Stimulated activated naive B cell treated with anti-CD40 and anti-IgM and Interleukin-4, amounts not matched to agents 10 μg/mL and 1 μg/mL and 100 μg/mL, for 72 hours (primary cell): Measurements from ENCODE around the gene KRT75.

ENCODE experiments used
- ATAC-seq, 2 donors: fragments of 150-1000 bp; cut with Tn5 transposase; replicated peaks; 2 replicates each; pipeline ENCODE4 v1.10.0; 2021; ENCODE audit warnings: moderate library complexity in 1 of 2
- DNase-seq: peaks from one replicate; pipeline ENCODE4 v3.0.0; 2021
- H3K27ac Mint-ChIP-seq: one replicate; pipeline ENCODE4 v1.8.0; 2022; ENCODE audit warnings: mild to moderate bottlenecking, mixed read lengths
- H3K27me3 Mint-ChIP-seq, 2 donors: one replicate each; pipeline ENCODE4 v1.8.0; 2022; ENCODE audit warnings: mixed read lengths in 2 of 2
- H3K36me3 Mint-ChIP-seq, 2 donors: one replicate each; pipeline ENCODE4 v1.8.0; 2022; ENCODE audit warnings: mixed read lengths in 2 of 2, mild to moderate bottlenecking in 1 of 2
- H3K4me1 Mint-ChIP-seq, 2 donors: one replicate each; pipeline ENCODE4 v1.8.0; 2022; ENCODE audit warnings: mixed read lengths in 2 of 2, mild to moderate bottlenecking in 1 of 2
- H3K4me3 Mint-ChIP-seq, 2 donors: one replicate each; pipeline ENCODE4 v1.8.0; 2022; ENCODE audit warnings: mild to moderate bottlenecking in 2 of 2, mixed read lengths in 2 of 2, moderate library complexity in 1 of 2
- H3K9me3 Mint-ChIP-seq, 2 donors: one replicate each; pipeline ENCODE4 v1.8.0; 2022; ENCODE audit warnings: mixed read lengths in 2 of 2, mild to moderate bottlenecking in 1 of 2

Gene KRT75

DNA sequence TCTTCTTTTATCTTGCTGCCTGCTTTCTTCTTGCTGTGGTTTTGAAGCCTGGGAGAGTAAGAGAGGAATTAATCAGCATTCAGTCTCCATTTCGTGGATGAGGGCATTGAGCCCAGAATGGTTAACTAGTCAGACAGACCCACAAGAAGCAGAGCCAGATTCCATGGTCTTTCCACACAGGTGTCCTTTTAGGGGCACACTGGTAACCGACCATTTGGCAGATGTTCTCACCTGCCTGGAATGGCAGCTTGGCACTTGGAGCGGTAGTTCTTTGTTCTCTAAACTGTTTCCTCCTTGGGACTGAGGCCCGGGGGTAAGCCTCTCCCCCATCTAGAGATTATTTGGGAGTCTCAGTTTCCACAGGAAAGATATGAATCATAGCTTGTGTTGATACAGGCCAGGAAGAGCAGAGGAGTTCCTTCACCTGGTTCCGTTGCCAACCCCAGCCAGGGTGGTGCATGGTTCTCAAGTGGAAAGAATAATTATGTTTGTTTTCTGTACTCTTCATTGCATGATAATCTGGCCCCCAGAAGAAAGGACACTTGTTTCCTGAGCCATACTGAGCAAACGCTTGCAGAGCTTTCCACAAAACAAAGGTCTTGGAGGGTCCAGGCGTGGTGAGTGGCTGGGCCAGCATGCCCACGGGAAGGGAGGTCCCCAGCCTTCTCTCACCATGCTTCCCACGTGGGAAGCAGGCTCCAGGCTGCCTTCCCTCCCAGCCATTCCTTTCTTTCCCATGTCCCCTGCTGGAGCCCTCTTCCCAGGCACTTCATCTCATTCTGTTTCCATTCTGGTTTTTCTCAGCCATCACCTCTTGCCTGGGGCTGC is 2.0 kb upstream of the KRT75 start:
- H3K27me3 Mint-ChIP-seq, result peaks cover 13 to 21% of the 10 kb centered on the region in 2 donors
- H3K4me1 Mint-ChIP-seq, result no peaks in the 10 kb centered on the region
- H3K27ac Mint-ChIP-seq, result peak overlapping the region; percentile 1
- no peak overlapping the region for H3K4me3 Mint-ChIP-seq
- no peaks in the 10 kb centered on the region for H3K9me3 Mint-ChIP-seq
- H3K36me3 Mint-ChIP-seq, result no peaks in the 10 kb centered on the region
- ATAC-seq (no peak), DNase-seq (no peak)

DNA sequence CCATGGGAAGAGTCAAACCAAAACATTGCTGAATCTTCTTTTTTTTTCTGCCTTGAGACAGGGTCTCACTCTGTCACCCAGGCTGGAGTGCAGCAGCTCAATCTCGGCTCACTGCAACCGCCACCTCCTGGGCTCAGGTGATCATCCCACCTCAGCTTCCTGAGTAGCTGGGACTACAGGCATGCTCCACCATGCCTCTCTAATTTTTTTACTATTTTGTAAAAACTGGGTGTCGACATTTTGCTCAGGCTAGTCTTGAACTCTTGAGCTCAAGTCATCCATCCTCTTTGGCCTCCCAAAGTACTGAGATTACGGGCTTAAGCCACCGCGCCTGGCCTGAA is 1.5 kb upstream of the KRT75 start:
- no peak overlapping the region for H3K4me3 Mint-ChIP-seq
- peaks cover 15 to 16% of the 10 kb centered on the region in 2 donors for H3K27me3 Mint-ChIP-seq
- H3K9me3 Mint-ChIP-seq, result no peaks in the 10 kb centered on the region
- DNase-seq (no peak), ATAC-seq (no peak)
- H3K4me1 Mint-ChIP-seq, result no peaks in the 10 kb centered on the region
- H3K27ac Mint-ChIP-seq, result no peak overlapping the region
- H3K36me3 Mint-ChIP-seq, result no peaks in the 10 kb centered on the region

DNA sequence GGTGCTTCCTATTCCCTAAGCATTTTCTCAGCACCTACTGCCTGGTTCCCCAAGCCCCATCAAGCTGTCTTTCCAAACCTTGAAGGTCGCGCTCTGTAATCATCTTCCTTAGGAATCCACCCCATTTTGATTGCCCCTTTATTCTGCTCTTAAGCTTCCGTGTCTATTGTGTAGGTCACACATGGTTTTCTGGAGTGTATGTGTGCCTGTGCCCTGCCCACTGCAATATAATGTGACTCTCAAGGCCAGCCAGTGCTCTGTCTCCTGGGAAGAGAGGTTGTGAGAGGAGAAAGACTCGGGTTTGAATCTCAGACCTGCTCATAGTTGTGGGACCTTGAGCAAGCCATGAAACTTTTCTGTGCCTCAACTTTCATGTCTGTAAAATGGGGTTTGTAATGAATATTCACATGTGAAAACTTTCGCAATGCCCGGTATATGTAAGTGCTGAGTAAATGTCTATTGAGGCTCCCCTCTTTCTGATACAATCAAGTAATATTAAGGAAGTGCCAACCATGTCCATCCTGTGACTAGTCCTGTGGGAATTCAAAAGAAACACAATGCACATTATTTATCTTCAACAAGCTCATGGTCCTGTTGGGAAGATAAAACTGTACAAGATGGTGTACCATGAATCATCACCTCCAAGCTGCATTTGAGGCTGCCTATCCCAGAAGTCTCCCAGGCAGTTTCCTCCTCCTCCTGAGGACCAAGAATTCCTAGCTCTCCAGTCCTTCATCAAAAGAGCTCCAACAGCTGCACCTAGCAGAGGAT is 774 bp upstream of the KRT75 start:
- H3K27me3 Mint-ChIP-seq, result peaks cover 18 to 19% of the 10 kb centered on the region in 2 donors
- no peaks in the 10 kb centered on the region for H3K36me3 Mint-ChIP-seq
- no peak overlapping the region for H3K27ac Mint-ChIP-seq
- DNase-seq (no peak), ATAC-seq (no peak)
- no peaks in the 10 kb centered on the region for H3K9me3 Mint-ChIP-seq
- H3K4me1 Mint-ChIP-seq, result no peaks in the 10 kb centered on the region
- no peak overlapping the region for H3K4me3 Mint-ChIP-seq

DNA sequence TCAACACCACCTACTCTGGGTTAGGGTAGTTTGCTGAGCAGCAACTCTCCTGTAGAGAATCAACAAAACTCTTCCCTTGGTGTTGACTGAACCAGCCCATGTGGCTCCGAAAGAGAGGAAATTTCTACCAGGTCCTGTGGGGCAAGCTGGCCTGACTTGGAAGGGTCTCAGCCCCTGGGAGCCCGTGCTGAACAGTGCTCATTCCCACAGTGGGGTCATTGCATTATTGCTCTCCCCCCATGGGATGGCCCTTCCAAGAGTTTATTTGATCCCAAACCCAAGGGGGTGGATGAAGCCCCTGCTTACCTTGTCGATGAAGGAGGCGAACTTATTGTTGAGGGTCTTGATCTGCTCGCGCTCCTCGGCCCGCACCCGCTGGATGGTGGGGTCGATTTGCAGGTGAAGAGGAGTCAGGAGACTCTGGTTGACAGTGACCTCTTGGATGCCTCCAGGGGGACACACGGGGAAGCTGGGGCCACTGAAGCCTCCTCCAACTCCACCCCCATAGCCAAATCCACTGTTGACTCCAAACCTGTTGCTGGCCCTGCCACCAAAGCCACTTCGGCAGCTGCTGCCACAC is 580 bp downstream of the KRT75 start:
- H3K27me3 Mint-ChIP-seq, result peaks cover 18 to 24% of the 10 kb centered on the region in 2 donors
- no peaks in the 10 kb centered on the region for H3K4me1 Mint-ChIP-seq
- H3K9me3 Mint-ChIP-seq, result no peaks in the 10 kb centered on the region
- no peak for ATAC-seq
- H3K4me3 Mint-ChIP-seq, result no peak overlapping the region
- H3K27ac Mint-ChIP-seq, result no peak overlapping the region
- H3K36me3 Mint-ChIP-seq, result no peaks in the 10 kb centered on the region
- DNase-seq, result no peak

DNA sequence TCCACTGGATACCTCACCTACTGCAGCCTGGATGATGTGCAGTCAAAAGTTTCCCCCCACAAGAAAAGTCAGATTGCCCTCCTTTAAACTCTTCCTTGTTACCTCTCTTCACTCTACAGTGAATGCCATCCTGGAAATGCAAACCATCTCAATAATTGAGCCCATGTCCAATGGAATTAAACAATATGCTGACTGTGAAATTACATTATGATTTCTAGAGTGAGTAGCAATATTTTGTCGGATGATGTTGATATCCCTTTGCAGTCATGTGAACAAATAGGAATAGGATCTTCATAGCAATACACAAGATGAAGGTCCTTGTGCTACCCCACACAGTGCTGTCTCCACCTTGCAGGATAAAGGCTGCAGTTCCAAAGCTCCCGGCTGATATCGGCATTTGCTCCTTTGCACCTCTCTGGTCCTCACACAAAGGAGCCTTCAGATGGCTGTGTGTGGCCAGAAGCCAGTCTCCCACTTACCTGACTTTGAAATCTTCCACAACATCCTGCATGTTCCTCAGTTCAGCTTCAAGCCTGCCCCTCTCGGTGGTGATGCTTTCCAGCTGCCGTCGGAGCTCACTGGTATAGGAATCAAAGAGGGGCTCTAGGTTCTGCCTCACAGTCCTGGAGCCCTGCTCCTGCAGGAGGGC is 1.5 kb downstream of the KRT75 start:
- DNase-seq, result no peak
- Mint-ChIP-seq H3K4me3 (no peak overlapping the region), H3K9me3 (no peaks in the 10 kb centered on the region), H3K27ac (no peak overlapping the region), H3K36me3 (no peaks in the 10 kb centered on the region), H3K27me3 (peaks cover 22 to 28% of the 10 kb centered on the region in 2 donors), H3K4me1 (no peaks in the 10 kb centered on the region)
- no peak for ATAC-seq

DNA sequence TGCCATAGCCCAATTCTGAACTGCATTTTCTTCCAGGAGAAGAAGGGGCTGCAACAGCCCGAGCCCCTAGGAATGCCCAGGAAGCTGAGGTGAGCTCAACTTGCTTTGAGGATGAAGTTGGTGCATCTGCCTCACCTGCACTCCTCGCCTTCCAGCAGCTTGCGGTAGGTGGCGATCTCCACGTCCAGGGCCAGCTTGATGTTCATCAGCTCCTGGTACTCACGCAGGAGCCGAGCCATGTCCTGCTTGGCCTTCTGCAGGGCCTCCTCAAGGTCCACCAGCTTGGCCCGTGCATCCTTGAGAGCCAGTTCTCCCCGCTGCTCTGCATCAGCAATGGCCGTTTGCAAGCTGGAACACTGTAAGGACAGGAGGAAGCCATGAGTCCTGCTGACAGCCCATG is 6.0 kb downstream of the KRT75 start:
- no peak for ATAC-seq
- H3K36me3 Mint-ChIP-seq, result no peaks in the 10 kb centered on the region
- H3K9me3 Mint-ChIP-seq, result no peaks in the 10 kb centered on the region
- H3K4me3 Mint-ChIP-seq, result no peak overlapping the region
- peaks cover 29 to 45% of the 10 kb centered on the region in 2 donors for H3K27me3 Mint-ChIP-seq
- no peak overlapping the region for H3K27ac Mint-ChIP-seq
- no peaks in the 10 kb centered on the region for H3K4me1 Mint-ChIP-seq
- no peak for DNase-seq

DNA sequence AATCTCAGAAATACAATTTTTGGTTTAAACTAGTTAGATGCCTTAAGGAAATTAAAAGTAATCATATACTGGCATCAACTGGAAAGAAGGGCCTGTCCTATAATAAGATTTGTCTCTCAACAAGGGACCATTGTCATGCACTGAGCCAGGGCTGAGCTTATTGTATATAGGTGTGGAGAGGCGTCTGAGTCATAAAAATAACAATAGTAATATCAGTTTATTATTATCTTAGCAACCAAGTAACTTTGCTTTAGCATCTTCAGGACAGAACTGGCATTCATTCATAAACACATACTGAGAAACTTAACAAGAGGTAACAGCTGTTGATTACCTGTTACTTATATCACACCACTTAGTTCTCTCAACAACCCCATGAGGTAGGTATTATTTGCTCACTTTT is 7.1 kb downstream of the KRT75 start:
- Mint-ChIP-seq H3K27me3 (peaks cover 31 to 46% of the 10 kb centered on the region in 2 donors), H3K4me1 (no peaks in the 10 kb centered on the region), H3K9me3 (no peaks in the 10 kb centered on the region), H3K27ac (no peak overlapping the region), H3K4me3 (no peak overlapping the region), H3K36me3 (no peaks in the 10 kb centered on the region)
- ATAC-seq, result no peak
- no peak for DNase-seq

DNA sequence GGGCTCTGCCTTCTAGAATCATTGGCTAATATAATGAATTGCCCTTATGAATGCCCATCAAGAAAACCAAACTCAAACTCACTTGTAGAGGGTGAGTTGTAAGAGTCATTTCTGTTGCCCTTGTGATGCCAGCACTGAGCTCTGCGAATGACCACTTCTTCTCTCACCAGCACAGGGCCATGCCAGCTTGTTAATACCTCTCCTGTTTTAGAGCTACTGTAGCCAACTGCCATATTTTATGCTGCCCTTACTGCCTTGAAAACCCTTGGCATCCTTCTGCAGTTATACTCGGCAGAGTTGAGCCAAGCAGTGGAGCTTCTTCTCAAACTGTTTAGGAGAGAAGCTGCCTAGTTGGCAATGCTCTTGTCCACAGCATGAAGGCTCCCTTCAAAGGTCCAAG is 8.1 kb downstream of the KRT75 start:
- H3K27ac Mint-ChIP-seq, result no peak overlapping the region
- peaks cover 31 to 39% of the 10 kb centered on the region in 2 donors for H3K27me3 Mint-ChIP-seq
- H3K4me1 Mint-ChIP-seq, result no peaks in the 10 kb centered on the region
- no peaks in the 10 kb centered on the region for H3K36me3 Mint-ChIP-seq
- ATAC-seq (no peak), DNase-seq (no peak)
- no peak overlapping the region for H3K4me3 Mint-ChIP-seq
- H3K9me3 Mint-ChIP-seq, result no peaks in the 10 kb centered on the region

DNA sequence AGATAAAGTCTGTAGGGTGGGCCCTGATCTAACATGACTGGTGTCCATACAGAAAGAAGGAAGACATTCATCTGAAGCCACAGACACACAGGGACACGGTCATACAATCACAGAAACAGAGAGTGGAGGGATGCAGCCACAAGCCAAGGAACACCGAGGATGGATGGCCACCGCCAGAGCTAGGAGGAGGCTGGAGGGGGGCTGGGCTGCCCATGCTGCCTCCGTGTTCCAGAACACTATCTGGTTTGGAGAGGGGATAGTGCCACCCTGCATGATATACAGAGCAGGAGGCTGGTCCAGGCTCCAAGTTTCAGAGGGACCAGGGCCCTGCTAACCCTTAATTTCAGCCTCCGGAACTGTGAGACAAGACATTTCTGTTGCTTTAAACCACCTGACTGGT is 8.7 kb downstream of the KRT75 start:
- Mint-ChIP-seq H3K36me3 (no peaks in the 10 kb centered on the region), H3K27me3 (peaks cover 31 to 34% of the 10 kb centered on the region in 2 donors)
- no peak for DNase-seq

DNA sequence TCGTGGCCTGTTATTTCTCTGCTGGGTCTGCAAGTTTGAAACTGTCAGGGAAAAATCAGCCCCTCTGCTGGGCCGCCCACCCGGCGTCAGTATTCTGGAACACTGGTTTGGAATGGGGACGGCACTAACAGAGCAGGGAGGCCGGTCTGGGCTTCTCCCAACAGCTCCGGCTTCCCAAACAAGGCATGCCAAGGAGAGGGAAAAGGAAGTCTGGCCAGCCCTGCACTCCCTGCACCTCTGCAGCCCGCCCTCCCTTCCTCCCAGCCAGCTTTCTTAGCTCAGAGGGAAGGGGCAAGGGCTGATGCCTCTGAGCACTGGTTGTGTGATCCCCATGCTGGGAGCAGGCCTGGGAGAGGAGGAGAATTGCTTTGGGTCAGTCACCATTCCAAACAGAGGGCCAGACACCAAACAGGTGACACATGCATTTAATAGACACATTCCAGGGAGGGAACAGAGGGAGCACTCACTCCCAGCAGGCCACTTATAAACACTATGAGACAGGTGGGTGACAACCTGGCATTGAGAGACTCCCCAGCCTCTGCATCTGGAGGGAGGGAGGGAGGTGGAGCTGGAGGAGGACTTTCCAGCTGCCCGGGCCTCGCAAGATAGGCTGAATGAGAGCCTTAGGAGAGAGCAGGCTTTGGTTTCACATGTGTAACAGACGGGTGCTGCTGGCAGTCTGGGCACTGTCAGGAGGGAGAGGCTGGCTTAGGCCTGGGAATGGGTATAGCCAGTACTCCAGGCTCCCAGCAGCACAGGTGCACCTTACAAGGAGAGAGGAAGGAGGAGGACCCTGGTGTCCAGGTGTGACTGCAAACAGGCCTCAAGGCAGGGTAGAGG is 10.3 kb downstream of the KRT75 start:
- peaks cover 32 to 39% of the 10 kb centered on the region in 2 donors for H3K27me3 Mint-ChIP-seq
- H3K27ac Mint-ChIP-seq, result no peak overlapping the region
- no peaks in the 10 kb centered on the region for H3K9me3 Mint-ChIP-seq
- peaks cover 0 to 8% of the 10 kb centered on the region in 2 donors for H3K4me1 Mint-ChIP-seq
- H3K4me3 Mint-ChIP-seq, result no peak overlapping the region
- ATAC-seq (no peak), DNase-seq (no peak)
- H3K36me3 Mint-ChIP-seq, result no peaks in the 10 kb centered on the region

More for the DNA sequence above, 8.7 kb downstream of the KRT75 start:
- no peaks in the 10 kb centered on the region for H3K9me3 Mint-ChIP-seq
- H3K4me1 Mint-ChIP-seq, result no peaks in the 10 kb centered on the region
- no peak overlapping the region for H3K27ac Mint-ChIP-seq
- ATAC-seq, result no peak
- H3K4me3 Mint-ChIP-seq, result no peak overlapping the region

DNA sequence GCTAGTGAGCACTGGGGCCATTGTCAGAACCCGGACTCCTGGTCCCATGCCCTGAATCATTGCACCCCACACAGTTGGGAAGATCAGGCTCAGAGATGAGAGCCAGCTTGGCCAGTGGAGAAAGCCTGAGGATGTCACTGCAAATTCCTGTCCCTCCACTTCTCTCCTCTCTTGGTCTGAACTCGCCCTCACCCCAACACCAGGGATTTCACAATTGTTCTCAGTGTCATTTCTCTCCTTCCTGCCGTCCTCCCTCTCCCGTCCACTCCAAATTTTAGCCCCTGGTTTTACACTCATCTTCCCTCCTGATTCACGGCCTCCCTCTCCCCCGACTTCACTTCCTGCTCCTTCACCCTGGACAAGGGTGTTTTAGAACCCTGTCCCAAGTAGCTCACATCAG is 11.1 kb downstream of the KRT75 start:
- Mint-ChIP-seq H3K36me3 (no peaks in the 10 kb centered on the region), H3K4me3 (no peak overlapping the region), H3K27me3 (peaks cover 25 to 32% of the 10 kb centered on the region in 2 donors), H3K27ac (no peak overlapping the region), H3K9me3 (no peaks in the 10 kb centered on the region), H3K4me1 (peaks cover 0 to 8% of the 10 kb centered on the region in 2 donors)
- ATAC-seq (no peak), DNase-seq (no peak)

DNA sequence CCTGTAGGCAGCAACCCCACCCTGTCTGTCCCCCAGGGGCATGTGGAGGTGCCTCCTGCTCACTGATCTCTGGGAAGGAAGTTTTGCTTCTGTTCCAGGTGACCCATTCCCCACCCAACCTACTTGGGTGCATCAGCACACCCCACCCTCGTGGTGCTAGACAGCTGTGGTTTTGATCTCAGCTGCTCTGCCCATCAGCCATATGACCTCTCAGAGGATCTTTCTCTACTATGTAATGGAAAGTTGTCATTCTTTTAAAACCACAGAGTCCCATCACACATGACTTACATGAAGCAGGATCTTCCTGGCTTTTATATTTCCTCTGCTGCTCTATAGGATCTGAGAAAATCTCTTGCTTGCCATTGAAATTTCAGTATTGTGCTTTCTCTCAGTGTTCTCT is 14.5 kb downstream of the KRT75 start:
- no peaks in the 10 kb centered on the region for H3K9me3 Mint-ChIP-seq
- H3K4me3 Mint-ChIP-seq, result no peak overlapping the region
- H3K36me3 Mint-ChIP-seq, result no peaks in the 10 kb centered on the region
- ATAC-seq (no peak), DNase-seq (no peak)
- H3K27ac Mint-ChIP-seq, result no peak overlapping the region
- peaks cover 33 to 39% of the 10 kb centered on the region in 2 donors for H3K27me3 Mint-ChIP-seq
- H3K4me1 Mint-ChIP-seq, result peaks cover 0 to 8% of the 10 kb centered on the region in 2 donors

DNA sequence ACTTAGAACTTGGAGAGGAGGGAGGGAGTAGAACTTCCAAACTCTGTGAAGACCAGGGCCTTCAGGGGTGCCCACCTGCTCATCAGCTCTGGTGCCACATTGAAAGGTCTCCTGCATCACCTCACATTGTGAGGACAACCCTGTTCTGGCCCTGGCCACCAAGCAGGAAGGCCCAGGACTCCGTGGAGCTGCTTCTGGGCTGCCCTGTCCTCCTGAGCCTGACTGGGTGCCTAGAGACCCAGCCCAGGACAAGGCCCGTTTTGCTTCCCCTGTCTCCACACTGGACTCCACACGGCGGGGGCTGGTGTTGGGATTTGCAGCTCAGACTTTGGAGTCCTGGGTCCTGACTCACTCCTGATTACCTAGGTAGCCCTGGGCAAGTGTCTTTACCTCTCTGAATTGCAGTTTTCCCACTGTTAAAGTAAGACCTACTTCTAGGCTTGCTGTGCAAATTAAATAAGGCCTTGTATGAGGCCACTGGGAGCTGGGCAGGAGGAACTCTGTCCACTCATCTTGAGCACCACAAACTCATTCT is 15.5 kb downstream of the KRT75 start:
- H3K4me3 Mint-ChIP-seq, result no peak overlapping the region
- no peaks in the 10 kb centered on the region for H3K9me3 Mint-ChIP-seq
- H3K27me3 Mint-ChIP-seq, result peaks cover 28 to 33% of the 10 kb centered on the region in 2 donors
- peaks cover 0 to 8% of the 10 kb centered on the region in 2 donors for H3K4me1 Mint-ChIP-seq
- DNase-seq (no peak), ATAC-seq (no peak)
- H3K36me3 Mint-ChIP-seq, result no peaks in the 10 kb centered on the region
- no peak overlapping the region for H3K27ac Mint-ChIP-seq
